22Rv1 (cell line): Measurements from ENCODE around the gene PYGO1.

Source experiments
- CTCF ChIP-seq: fragments of 450-650 bp; IDR thresholded peaks from 2 replicates; pipeline ENCODE4 v1.5.1; 2017; ENCODE audit warnings: mild to moderate bottlenecking
- ZFX ChIP-seq: fragments of 450-650 bp; IDR thresholded peaks from 2 replicates; pipeline ENCODE4 v1.6.1; 2017; ENCODE audit warnings: antibody characterized with exemption, borderline replicate concordance

GRCh38 chr15:55627730-55628368 lies 39.7 kb upstream of the PYGO1 start:
- no peak for TF ChIP-seq CTCF
- no peak for TF ChIP-seq ZFX
